GM04504 (cell line): ENCODE data around the gene NTNG1.
"Not testable (repeated sequence)": the region's sequence is repeated elsewhere in the genome, so short reads cannot be mapped to it uniquely, and the experiment has no call there.

Experiments
- DNase-seq: peaks from one replicate; pipeline ENCODE4 v3.0.0-alpha.2; 2012; ENCODE audit warnings: low read depth

NTNG1 gene

GRCh38 chr1:107140703-107141490 is at the start of gene NTNG1:
TSS of gene NTNG1 (plus strand) at chr1:107141039.
- DNase-seq: no peak

DNA sequence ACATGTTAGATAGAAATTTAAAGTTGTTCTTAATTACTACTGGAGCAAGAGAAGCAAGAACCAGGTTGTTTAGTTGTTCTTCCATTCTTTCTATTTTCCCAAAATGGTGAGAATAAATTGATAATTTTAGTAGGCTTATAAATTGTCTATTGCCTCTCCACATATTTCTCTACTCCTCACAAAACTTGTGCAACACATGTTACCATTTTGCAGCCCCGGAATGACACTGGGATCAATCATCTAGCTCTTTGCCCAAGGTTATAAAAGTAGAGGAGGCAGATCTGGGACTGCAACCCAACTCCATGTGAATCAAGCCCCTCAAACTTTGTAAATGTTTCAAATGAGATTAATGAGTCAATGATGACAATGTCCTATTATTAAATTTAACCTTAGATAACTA is 49.4 kb upstream of the NTNG1 start:
- DNase-seq: no peak

- not testable (repeated sequence) for DNase-seq
Measured at GRCh38 chr1:107093395-107093794, 47.4 kb upstream of the NTNG1 start.

GRCh38 chr1:107095647-107096046 is 45.2 kb upstream of the NTNG1 start:
- no peak for DNase-seq

DNA sequence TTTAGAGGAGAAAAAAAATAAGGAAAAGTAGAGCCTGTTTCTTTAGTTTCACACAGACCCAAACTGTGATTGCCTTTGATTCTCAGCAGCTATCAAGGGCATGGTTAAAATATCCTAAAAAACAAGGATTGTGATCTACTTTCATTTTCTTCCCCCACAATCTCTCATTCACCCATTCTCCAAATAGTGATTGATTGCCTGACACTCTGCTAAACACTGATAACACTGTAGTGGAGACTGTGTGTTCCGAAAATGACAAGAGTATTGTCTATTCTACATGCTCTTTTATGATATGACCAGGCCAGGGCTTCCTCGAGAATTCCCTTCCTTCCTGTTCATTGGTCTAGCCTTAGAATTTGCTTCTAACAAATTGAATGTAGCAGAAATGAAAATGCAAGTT is 44.1 kb upstream of the NTNG1 start:
- DNase-seq: no peak

DNA sequence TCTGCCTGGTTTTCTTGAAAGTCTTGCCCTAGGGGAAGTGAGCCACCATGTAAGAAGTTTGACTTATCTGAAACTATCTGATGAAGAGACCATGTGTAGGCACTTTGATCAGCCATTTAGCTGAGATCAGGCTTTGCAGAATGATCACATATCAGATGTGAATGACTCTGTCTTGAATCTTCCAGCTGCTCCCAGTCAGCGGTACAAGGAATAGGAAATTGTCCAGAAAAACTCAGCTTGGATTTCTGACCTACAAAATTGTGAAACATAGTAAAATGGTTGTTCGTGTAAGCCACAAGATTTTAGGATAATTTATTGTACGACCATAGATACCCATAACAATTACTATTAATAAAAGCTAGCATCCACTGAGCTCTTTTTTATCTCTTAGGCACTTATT is 41.9 kb upstream of the NTNG1 start:
- DNase-seq: no peak

- no peak for DNase-seq
Measured at GRCh38 chr1:107100331-107100984, 40.4 kb upstream of the NTNG1 start.

- DNase-seq: no peak
Measured at GRCh38 chr1:107105914-107106313, 34.9 kb upstream of the NTNG1 start.

GRCh38 chr1:107110326-107110725 is 30.5 kb upstream of the NTNG1 start:
- DNase-seq: peak; percentile 22

- DNase-seq: no peak
Measured at GRCh38 chr1:107116306-107116790, 24.5 kb upstream of the NTNG1 start.

DNA sequence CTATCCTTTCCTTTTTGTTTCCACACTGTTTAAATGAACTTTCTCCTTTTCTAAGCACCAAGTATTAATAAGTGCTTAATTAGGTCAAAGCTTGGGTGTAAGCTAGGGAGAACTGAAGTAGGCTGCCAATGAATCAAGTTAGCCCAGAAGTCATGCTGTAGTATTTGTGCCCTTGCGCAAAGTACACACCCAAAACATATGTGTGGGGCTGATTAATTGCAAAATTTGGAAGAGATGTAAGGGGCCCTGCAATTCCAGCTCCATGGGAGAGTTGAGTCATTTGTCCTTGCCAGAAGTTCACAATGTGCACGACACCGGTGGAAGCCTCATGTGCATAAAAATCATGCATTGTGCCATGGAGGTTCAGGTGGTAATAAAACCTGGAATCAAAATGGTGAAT is 18.6 kb upstream of the NTNG1 start:
- no peak for DNase-seq

DNA sequence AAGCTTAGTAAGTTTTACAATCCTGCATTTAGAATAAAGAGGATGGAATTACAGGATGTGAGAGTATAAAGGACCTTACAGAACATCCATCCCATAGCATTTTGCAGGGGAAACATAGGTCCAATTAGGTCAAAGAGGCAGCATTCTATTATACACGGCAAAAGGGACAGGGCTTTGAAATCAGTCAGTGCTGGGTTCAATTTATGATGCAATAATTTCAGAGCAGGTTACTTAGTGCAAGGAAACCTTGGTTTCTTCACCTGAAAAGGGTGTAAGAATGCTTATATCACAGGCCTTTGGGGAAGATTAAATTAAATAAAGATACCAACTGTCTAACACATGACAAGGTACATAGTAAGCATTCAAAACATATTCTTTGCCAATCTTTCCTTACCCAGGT is 17.1 kb upstream of the NTNG1 start:
- no peak for DNase-seq

DNA sequence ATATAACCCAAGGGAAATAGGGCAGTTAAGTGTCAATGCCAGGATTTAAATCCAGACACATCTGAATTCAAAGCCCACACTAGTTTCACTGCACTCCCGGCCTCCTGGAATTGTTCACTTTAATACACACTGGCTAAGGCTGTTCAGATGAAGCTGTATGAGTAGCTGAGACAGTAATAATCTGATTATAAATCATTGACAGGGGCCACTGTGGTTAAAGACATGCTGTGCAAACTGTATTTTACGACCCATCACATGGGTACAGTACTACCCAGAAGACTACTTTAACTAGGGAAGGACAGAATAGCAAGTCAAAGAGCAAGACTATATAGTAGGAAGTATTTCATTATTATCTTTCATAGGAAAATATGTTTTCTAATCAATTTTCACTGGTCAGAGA is 16.1 kb upstream of the NTNG1 start:
- no peak for DNase-seq

- DNase-seq: no peak
Measured at GRCh38 chr1:107132195-107132594, 8.6 kb upstream of the NTNG1 start.

- DNase-seq: no peak
Measured at GRCh38 chr1:107132780-107133179, 8.1 kb upstream of the NTNG1 start.

DNA sequence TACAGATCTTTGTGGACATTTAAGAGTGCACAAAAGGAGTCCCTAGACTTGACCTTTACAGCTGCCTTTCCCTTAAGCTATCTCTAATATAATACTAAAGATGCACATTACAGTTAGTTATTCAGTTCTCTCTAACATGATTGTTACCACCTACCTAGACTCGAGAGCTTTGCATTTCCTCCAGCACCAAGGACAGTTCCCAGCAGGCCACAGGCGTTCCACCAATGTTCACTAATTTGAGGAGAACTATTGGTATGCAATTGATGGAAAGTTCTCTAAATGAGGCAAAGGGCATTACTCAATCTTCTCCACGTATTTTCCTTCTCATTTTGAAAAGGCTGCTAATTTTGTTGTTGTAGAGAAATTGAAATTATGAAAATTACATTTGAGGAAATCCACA is 5.4 kb upstream of the NTNG1 start:
- DNase-seq: peak; percentile 42

DNA sequence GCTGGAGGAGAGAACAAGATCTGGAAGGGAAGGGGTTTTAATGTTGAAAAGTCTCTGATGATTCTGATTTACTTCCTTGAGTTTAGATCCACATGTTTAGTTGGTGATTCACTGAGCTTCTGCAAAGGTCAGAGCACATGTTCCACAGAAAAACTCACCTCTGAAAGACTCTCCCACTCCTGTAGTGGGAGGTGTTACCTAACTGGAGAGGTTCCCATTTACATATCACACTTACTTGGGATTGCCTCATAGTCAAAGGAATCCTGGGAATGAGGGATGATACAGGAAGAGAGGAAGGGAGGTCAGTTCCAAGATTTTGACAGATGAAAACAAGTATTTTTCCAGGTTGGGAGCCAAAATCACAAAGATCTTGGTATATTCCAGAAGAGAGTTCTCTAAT is 2.7 kb upstream of the NTNG1 start:
- no peak for DNase-seq

GRCh38 chr1:107138767-107139445 is 1.9 kb upstream of the NTNG1 start:
- DNase-seq: no peak

- DNase-seq: peak; percentile 36
Measured at GRCh38 chr1:107139833-107140702, 771 bp upstream of the NTNG1 start.

- DNase-seq: no peak
Measured at GRCh38 chr1:107141491-107142126, 770 bp downstream of the NTNG1 start.

DNA sequence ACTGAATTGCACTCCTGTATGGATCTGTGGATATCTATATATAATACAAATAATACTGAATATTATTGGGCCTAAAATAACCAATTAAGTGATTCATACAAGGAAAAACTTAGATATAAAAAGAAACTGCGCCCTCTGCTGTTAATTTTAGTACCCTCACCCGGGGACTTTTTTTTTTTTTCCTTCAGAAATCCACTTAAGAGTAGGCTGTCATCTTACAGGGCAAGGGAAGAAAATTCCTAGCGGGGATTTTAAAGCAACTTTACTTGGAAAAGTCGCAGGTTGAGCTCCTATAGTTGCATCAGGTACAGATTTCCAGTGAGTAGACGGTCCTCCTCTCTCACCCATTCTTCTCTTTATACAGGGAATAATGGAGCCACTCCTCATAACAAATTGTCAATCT is 1.3 kb downstream of the NTNG1 start:
- peak; percentile 56 for DNase-seq

GRCh38 chr1:107142666-107143065 is 1.8 kb downstream of the NTNG1 start:
- DNase-seq: no peak
